Caco-2 (cell line): ENCODE measurements around the gene MBD3L2. TPM values are rescaled to one million over a fixed set of nuclear protein-coding genes. Genes with fewer than 3 reads are reported as not detected.

ENCODE experiments used
- BruUV-seq: library from RNA; stranded (reverse); fragments of 400-500 nt; replicated peaks from 2 replicates; lab custom pipeline; 2021; lab: Mats Ljungman, UMichigan
- CTCF ChIA-PET: fragments of 300-600 bp; sonication (Branson Sonifier 250); formaldehyde crosslinking; loops from one replicate; lab custom pipeline; 2022; ENCODE audit warnings: antibody characterized with exemption; lab: Charles Lee
- POLR2A ChIA-PET: fragments of 300-600 bp; sonication (Branson Sonifier 250); formaldehyde crosslinking; loops from one replicate; lab custom pipeline; 2022; ENCODE audit warnings: antibody characterized with exemption; lab: Charles Lee
- DNase-seq, 2 experiments: peaks; one replicate each; pipeline versions ENCODE4 v3.0.0 to v3.0.0-alpha.2; 2020 to 2022
- H3K27me3 ChIP-seq: replicated peaks from 2 replicates; pipeline ENCODE4 v1.6.0; 2011; ENCODE audit warnings: low read length; ENCODE audit not compliant: control insufficient read depth, insufficient read depth
- H3K36me3 ChIP-seq: 2 replicates; pipeline ENCODE4 v1.5.1; 2011; ENCODE audit warnings: low read length; ENCODE audit not compliant: control insufficient read depth, insufficient read depth
- H3K4me1 ChIP-seq: fragments of 250-450 bp; sonication (Bioruptor Pico); 2 replicates; pipeline ENCODE4 v1.5.1; 2020; ENCODE audit warnings: mild to moderate bottlenecking
- H3K4me3 ChIP-seq: 2 replicates; pipeline ENCODE4 v1.5.1; 2011; ENCODE audit warnings: low read depth, mild to moderate bottlenecking, control low read depth, low read length
- H3K9me3 ChIP-seq: fragments of 250-450 bp; sonication (Bioruptor Pico); 2 replicates; pipeline ENCODE4 v1.5.1; 2020; ENCODE audit warnings: mild to moderate bottlenecking, moderate library complexity
- H3K27ac Mint-ChIP-seq: one replicate; pipeline ENCODE4 v1.8.0; 2022; ENCODE audit warnings: mixed read lengths; ENCODE audit not compliant: unreplicated experiment
- H3K27me3 Mint-ChIP-seq: one replicate; pipeline ENCODE4 v1.8.0; 2022; ENCODE audit warnings: mixed read lengths; ENCODE audit not compliant: insufficient read depth, unreplicated experiment
- H3K36me3 Mint-ChIP-seq: one replicate; pipeline ENCODE4 v1.8.0; 2022; ENCODE audit warnings: mild to moderate bottlenecking, mixed read lengths; ENCODE audit not compliant: insufficient read depth, unreplicated experiment
- H3K4me1 Mint-ChIP-seq: one replicate; pipeline ENCODE4 v1.8.0; 2022; ENCODE audit warnings: low read depth, mixed read lengths; ENCODE audit not compliant: unreplicated experiment
- H3K4me3 Mint-ChIP-seq: one replicate; pipeline ENCODE4 v1.8.0; 2022; ENCODE audit warnings: mild to moderate bottlenecking, moderate library complexity, mixed read lengths; ENCODE audit not compliant: unreplicated experiment
- H3K9me3 Mint-ChIP-seq: one replicate; pipeline ENCODE4 v1.8.0; 2022; ENCODE audit warnings: mixed read lengths; ENCODE audit not compliant: unreplicated experiment
- intact Hi-C: fragments of 100-400 bp; cut with micrococcal nuclease; formaldehyde crosslinking; loops from one replicate; pipeline ENCODE4 v1.10.0; 2022; ENCODE audit not compliant: unreplicated experiment
- total RNA-seq: library from RNA; stranded (reverse); gene quantifications from 2 replicates; pipeline ENCODE4 v1.2.3, GENCODE V29; 2022
- TF ChIP-seq, protein P1 (sequence below), 2 experiments: fragments of 200-600 bp in 1 of 2; IDR thresholded peaks; 1 replicate in 1 of 2; 2 replicates in 1 of 2; pipeline versions ENCODE4 v1.5.1 to v1.8.0; 2011 to 2022; ENCODE audit warnings: antibody characterized with exemption in 1 of 2, control low read depth in 1 of 2, inconsistent platforms in 1 of 2, low read depth in 1 of 2, low read length in 1 of 2, mild to moderate bottlenecking in 1 of 2, moderate library complexity in 1 of 2; ENCODE audit not compliant: insufficient read depth in 1 of 2, severe bottlenecking in 1 of 2, unreplicated experiment in 1 of 2

The MBD3L2 gene
- total RNA-seq, 1 experiment from 2014 or later: not detected

DNA sequence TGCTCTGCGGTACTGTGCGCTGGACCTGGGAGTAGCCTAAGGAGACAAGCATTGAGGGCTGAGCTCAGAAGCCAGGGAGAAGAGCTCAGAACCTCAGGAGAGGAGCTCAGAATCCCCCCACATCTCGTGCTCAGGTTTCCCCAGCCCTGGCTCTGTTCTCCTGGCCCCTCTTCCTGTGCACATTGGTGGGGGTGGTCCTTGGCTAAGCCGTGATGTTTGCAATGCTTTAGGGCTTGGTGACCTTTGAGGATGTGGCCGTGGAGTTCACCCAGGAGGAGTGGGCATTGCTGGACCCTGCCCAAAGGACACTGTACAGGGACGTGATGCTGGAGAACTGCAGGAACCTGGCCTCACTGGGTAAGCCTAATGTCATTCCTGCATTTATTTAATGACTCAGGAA, 27.0 kb downstream of the MBD3L2 start:
- peaks cover 12% of the 10 kb centered on the region for H3K36me3 ChIP-seq
- CTCF ChIA-PET: no interaction called here
- Mint-ChIP-seq H3K4me3 (no peak overlapping the region), H3K36me3 (peaks cover 91% of the 10 kb centered on the region), H3K4me1 (no peaks in the 10 kb centered on the region), H3K27me3 (no peaks in the 10 kb centered on the region), H3K27ac (no peak overlapping the region), H3K9me3 (peaks cover 26% of the 10 kb centered on the region)
- TF ChIP-seq, protein P1, sequence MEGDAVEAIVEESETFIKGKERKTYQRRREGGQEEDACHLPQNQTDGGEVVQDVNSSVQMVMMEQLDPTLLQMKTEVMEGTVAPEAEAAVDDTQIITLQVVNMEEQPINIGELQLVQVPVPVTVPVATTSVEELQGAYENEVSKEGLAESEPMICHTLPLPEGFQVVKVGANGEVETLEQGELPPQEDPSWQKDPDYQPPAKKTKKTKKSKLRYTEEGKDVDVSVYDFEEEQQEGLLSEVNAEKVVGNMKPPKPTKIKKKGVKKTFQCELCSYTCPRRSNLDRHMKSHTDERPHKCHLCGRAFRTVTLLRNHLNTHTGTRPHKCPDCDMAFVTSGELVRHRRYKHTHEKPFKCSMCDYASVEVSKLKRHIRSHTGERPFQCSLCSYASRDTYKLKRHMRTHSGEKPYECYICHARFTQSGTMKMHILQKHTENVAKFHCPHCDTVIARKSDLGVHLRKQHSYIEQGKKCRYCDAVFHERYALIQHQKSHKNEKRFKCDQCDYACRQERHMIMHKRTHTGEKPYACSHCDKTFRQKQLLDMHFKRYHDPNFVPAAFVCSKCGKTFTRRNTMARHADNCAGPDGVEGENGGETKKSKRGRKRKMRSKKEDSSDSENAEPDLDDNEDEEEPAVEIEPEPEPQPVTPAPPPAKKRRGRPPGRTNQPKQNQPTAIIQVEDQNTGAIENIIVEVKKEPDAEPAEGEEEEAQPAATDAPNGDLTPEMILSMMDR (IDR thresholded peaks at IDR 0.05; ENCODE audit: insufficient read depth in 1 of 2, low read depth in 1 of 2, low read length in 1 of 2, severe bottlenecking in 1 of 2, unreplicated experiment in 1 of 2): no peak
- BruUV-seq: no TSS peak
- intact Hi-C loops: no loop called here
- POLR2A ChIA-PET: no interaction called here
- H3K27me3 ChIP-seq: no peaks in the 10 kb centered on the region
- no peak overlapping the region for H3K4me3 ChIP-seq
- no peak for DNase-seq
- peaks cover 20% of the 10 kb centered on the region; the same call in 1 of the 2 replicates for H3K9me3 ChIP-seq
- no peaks in the 10 kb centered on the region for H3K4me1 ChIP-seq

DNA sequence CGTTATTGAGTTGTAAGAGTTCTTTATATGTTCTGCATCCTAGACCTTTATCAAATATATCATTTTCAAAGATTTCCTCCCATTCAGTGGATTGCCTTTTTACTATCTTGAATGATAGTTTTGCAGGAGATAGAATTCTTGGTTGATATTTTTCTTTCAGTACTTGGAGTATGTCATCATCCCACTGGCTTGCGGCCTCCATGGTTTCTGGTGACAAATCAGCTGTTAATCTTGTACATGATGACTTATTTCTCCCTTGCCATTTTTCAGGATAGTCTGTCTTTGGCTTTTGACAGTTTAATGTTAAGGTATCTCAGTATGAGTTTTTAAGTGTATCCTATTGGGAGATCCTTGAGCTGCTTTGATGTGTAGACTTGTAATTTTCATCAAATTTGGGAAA, 28.9 kb downstream of the MBD3L2 start:
- BruUV-seq: no TSS peak
- Histone ChIP-seq H3K36me3 (peaks cover 17% of the 10 kb centered on the region), H3K4me3 (no peak overlapping the region), H3K4me1 (no peaks in the 10 kb centered on the region), H3K27me3 (no peaks in the 10 kb centered on the region), H3K9me3 (peaks cover 26% of the 10 kb centered on the region)
- no peak for DNase-seq
- POLR2A ChIA-PET: interaction anchor here (0.7 to 0.8 kb wide), 2 partner anchors 9 to 31 kb away, joined by 3 to 6 read pairs; partner anchors contain the start of gene ZNF557
- H3K9me3 Mint-ChIP-seq: peaks cover 36% of the 10 kb centered on the region
- H3K36me3 Mint-ChIP-seq: peaks cover 97% of the 10 kb centered on the region
- H3K4me3 Mint-ChIP-seq: no peak overlapping the region
- no peaks in the 10 kb centered on the region for H3K27me3 Mint-ChIP-seq
- no peaks in the 10 kb centered on the region for H3K4me1 Mint-ChIP-seq
- intact Hi-C loops: no loop called here
- no peak overlapping the region for H3K27ac Mint-ChIP-seq
- CTCF ChIA-PET: no interaction called here
- TF ChIP-seq, protein P1 (IDR thresholded peaks at IDR 0.05; ENCODE audit: insufficient read depth in 1 of 2, low read depth in 1 of 2, low read length in 1 of 2, severe bottlenecking in 1 of 2, unreplicated experiment in 1 of 2): no peak

DNA sequence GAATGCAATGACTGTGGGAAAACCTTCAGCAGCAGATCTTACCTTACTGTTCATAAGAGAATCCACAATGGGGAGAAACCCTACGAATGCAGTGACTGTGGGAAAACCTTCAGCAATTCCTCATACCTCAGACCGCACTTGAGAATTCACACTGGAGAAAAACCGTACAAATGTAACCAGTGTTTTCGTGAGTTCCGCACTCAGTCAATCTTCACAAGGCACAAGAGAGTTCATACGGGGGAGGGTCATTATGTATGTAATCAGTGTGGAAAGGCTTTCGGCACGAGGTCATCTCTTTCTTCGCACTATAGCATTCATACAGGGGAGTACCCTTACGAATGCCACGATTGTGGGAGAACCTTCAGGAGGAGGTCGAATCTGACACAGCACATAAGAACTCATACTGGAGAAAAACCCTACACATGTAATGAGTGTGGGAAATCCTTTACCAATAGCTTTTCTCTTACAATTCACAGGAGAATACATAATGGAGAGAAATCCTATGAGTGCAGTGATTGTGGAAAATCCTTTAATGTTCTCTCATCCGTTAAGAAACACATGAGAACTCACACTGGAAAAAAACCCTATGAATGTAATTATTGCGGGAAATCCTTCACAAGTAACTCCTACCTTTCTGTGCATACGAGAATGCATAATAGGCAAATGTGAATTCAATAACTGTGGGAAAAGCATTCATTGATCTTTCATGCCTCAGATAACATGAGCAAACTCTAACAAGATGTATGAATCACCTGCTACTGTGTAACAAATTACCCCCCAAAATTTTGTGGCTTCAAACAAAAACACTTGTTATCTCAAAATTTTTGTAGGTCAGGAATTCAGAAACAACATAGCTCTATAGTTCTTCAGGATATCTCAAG, 34.2 kb downstream of the MBD3L2 start:
- no peaks in the 10 kb centered on the region for H3K27me3 ChIP-seq
- Mint-ChIP-seq H3K4me3 (no peak overlapping the region), H3K36me3 (peaks cover 72% of the 10 kb centered on the region), H3K4me1 (no peaks in the 10 kb centered on the region), H3K9me3 (peaks cover 47% of the 10 kb centered on the region), H3K27me3 (no peaks in the 10 kb centered on the region), H3K27ac (no peak overlapping the region)
- peaks cover 18% of the 10 kb centered on the region for H3K36me3 ChIP-seq
- ChIA-PET POLR2A (interaction anchor here (1.0 kb wide), 1 partner anchor 16 kb away, joined by 4 read pairs; no protein-coding TSS in a partner anchor), CTCF (interaction anchor here (0.7 kb wide), 1 partner anchor 266 kb away, joined by 3 read pairs; no protein-coding TSS in a partner anchor)
- peaks cover 43% of the 10 kb centered on the region for H3K9me3 ChIP-seq
- TSS peak; percentile 10 for BruUV-seq
- intact Hi-C loops: no loop called here
- no peak for DNase-seq
- TF ChIP-seq, protein P1 (IDR thresholded peaks at IDR 0.05; ENCODE audit: insufficient read depth in 1 of 2, low read depth in 1 of 2, low read length in 1 of 2, severe bottlenecking in 1 of 2, unreplicated experiment in 1 of 2): no peak
- no peak overlapping the region for H3K4me3 ChIP-seq
- no peaks in the 10 kb centered on the region for H3K4me1 ChIP-seq
